GM12891 (cell line): Measurements from ENCODE around the gene BHLHA9.

ENCODE experiments used
- DNase-seq: peaks from one replicate; pipeline ENCODE4 v3.0.0; 2011; ENCODE audit warnings: low spot score; ENCODE audit not compliant: insufficient read length
- FAIRE-seq: peaks from 2 replicates; lab custom pipeline; 2011; peaks lifted over from hg19 to GRCh38; lab: Jason Lieb, UNC
- PAX5 ChIP-seq: IDR thresholded peaks from 2 replicates; pipeline ENCODE4 v1.6.1; 2011; ENCODE audit warnings: low read length, moderate library complexity, mild to moderate bottlenecking; ENCODE audit not compliant: insufficient read depth, severe bottlenecking
- POLR2A ChIP-seq: IDR thresholded peaks from 2 replicates; pipeline ENCODE4 v1.6.1; 2011; ENCODE audit warnings: low read depth, low read length, control low read depth
- POLR2AphosphoS5 ChIP-seq: IDR thresholded peaks from 2 replicates; pipeline ENCODE4 v1.6.1; 2011; ENCODE audit warnings: low read depth, low read length, control low read depth
- POU2F2 ChIP-seq: IDR thresholded peaks from 2 replicates; pipeline ENCODE4 v1.6.1; 2011; ENCODE audit warnings: low read depth, mild to moderate bottlenecking, control low read depth, low read length, moderate library complexity
- SPI1 ChIP-seq: IDR thresholded peaks from 2 replicates; pipeline ENCODE4 v1.6.1; 2011; ENCODE audit warnings: low read depth, low read length, control low read depth
- TAF1 ChIP-seq: IDR thresholded peaks from 2 replicates; pipeline ENCODE4 v1.6.1; 2011; ENCODE audit warnings: low read depth, low read length, control low read depth

BHLHA9 gene

DNA sequence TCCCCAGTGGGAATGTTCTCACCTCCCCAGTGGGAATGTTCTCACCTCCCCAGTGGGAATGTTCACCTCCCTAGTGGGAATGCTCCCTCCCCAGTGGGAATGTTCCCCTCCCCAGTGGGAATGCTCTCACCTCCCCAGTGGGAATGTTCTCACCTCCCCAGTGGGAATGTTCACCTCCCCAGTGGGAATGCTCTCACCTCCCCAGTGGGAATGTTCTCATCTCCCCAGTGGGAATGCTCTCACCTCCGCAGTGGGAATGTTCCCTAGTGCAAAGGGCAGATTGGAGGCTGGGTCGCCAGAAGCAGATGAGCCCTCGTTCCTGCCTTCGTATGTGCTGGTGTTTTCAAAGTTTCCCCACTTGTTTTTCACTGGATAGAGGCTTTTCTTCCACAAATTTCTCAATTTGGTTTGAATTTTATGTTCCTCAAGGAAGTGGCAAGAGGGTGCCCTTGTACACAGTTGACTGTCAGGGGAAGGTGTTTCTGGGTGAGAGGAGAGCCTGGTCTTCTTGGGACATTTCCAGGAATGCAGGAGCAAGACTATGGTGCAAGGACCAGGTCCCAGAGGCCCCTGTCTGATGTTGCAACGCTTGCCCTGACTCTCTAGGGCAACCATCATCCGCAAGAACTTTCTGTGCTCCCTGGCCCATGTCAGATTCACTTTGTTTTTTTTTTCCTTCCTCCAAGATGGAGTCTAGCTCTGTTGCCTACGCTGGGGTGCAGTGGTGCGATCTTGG is 43.2 kb downstream of the BHLHA9 start:
- no peak for FAIRE-seq
- TF ChIP-seq TAF1 (no peak), POU2F2 (no peak), PAX5 (no peak), POLR2AphosphoS5 (no peak), SPI1 (no peak), POLR2A (no peak)
- no peak for DNase-seq

DNA sequence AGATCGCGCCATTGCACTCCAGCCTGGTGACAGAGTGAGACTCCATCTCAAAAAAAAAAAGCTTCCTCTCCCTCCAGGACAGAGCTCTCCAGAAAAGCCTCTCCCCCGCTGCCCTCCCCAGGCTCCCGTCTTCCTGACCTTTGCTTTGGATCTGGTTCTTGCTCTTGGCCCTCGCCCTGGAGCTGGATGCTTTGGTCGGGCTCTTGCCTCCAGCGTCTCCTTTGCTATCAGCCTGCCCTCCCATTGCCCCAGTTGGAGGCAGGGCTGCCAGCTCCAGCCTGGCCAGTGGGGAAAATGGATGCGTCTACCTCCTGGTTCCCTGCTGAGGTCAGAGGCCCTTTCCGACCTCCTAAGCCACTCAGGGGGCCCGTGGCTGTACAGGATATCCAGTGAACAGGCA is 45.2 kb downstream of the BHLHA9 start:
- TF ChIP-seq TAF1 (no peak), POLR2A (no peak), POU2F2 (no peak), PAX5 (no peak), POLR2AphosphoS5 (no peak), SPI1 (no peak)
- FAIRE-seq (no peak), DNase-seq (no peak)

DNA sequence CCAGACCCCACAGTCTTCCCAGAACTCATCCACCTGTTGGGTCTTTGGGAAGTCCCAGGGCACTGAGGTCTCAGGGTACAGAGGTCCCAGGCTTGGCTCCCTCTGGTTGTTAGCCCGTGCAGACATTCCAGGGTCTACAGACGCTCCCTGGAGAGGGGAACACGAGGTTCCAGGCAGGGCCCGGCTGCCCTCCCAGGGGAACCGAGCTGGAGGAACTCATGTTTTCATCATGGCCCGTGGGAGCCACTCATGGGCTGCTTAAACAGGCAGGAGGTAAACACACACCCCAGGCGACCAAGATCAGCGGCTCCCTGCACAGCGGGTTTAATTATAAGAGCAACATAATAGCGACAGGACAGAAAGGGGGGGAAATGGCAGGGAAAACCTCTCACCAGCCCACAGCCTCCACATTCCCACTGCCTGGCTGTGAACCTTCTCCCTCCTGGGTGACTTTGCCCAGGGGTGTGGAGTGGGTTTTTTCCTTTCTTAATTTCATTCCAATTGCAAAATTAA is 45.7 kb downstream of the BHLHA9 start:
- no peak for TF ChIP-seq SPI1
- FAIRE-seq (no peak), DNase-seq (no peak)
